HG03064 (cell line): ENCODE measurements around the gene BMP8A.
"Not testable (repeated sequence)": the region's sequence is repeated elsewhere in the genome, so short reads cannot be mapped to it uniquely, and the experiment has no call there.

Experiments
- ATAC-seq: cut with Tn5 transposase; IDR thresholded peaks from one replicate; pipeline ENCODE4 v1.9.1; 2021; ENCODE audit warnings: low read depth; ENCODE audit not compliant: unreplicated experiment

The BMP8A gene

GRCh38 chr1:39525366-39526165 lies 34.1 kb downstream of the BMP8A start:
- peak; percentile 73 for ATAC-seq

GRCh38 chr1:39526466-39527189 lies 35.2 kb downstream of the BMP8A start:
- ATAC-seq: no peak

GRCh38 chr1:39527190-39527579 lies 35.7 kb downstream of the BMP8A start:
- not testable (repeated sequence) for ATAC-seq

DNA sequence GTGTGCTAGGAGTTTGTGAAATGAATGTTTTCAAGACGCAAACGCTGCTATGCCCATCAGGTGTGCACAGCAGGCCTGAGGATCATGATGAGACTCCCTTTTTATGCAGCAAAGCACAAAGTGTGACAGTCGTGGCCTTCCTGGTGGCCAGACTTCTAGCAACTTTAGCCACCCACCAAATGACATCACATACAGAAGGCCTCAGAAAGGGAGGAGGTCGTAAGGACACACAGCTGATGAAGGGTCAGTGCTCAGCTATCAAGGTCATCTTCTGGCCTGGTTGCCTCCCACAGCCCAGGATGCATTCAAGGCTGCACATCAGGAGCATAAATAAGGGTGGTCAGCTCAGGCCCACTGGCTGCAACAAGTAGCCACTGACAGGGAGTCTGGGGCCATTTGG lies 36.6 kb downstream of the BMP8A start:
- ATAC-seq: no peak

- no peak for ATAC-seq
Measured at GRCh38 chr1:39529901-39530535, 38.6 kb downstream of the BMP8A start.

- ATAC-seq: no peak
Measured at GRCh38 chr1:39531526-39531925, 40.1 kb downstream of the BMP8A start.

DNA sequence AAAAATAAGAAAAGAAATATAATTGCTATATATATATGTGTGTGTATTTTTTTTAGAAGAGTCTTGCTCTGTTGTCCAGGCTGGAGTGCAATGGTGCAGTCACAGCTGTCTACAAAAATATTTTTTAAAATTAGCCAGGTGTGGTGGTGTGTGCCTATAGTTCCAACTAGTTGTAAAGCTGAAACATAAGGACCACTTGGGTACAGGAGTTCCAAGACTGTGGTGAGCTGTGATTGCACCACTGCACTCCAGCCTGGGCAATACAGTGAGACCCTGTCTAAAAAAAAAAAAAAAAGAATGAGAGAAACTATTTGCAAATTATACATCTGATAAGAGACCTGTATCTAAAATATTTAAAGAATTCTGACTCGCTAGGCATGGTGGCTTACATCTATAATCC lies 42.0 kb downstream of the BMP8A start:
- no peak for ATAC-seq

GRCh38 chr1:39538531-39539251 lies 47.3 kb downstream of the BMP8A start:
- no peak for ATAC-seq

- no peak for ATAC-seq
Measured at GRCh38 chr1:39539252-39539790, 47.9 kb downstream of the BMP8A start.

DNA sequence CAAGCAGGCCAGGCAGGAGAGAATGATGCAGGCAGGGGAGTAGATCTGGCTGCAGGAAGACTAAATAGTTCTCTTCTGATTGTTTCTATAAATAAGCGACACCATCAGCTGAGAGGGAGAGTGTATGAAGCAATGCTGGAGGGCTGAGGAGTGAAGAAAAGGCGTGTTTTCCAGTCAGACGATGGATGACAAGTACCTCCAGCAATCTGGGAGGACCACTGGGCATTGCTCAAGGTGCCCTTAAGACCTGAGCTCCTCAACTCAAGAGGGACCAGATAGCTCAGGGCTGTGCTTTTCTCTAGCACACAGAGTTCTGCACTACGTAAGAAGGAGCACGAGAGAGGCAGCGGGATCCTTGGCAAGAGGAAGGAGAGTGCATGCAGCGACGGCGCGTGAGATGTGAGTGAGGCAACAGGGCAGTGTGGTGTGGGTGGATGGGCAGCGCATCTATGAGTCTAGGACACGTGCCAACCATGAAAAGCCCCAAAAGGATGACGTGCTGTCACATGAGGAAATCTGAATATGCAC lies 49.1 kb downstream of the BMP8A start:
- no peak for ATAC-seq

DNA sequence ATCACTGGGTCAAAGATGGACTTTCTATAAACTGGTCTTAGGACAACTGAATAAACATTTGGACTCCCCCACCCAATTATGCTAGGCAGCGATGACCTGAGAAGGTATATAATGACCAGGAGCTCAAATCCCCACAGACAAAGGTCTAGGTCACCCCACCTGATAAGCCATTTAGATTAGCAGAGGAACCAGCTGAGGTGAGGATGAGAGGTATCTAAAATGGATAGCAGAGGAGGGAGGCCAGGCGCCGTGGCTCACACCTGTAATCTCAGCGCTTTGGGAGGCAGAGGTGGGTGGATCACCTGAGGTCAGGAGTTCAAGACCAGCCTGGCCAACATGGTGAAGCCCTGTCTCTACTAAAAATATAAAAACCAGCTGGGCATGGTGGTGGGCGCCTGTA lies 51.5 kb downstream of the BMP8A start:
- ATAC-seq: no peak

GRCh38 chr1:39544327-39544726 lies 52.9 kb downstream of the BMP8A start:
- ATAC-seq: no peak

- ATAC-seq: no peak
Measured at GRCh38 chr1:39545531-39545930, 54.1 kb downstream of the BMP8A start.

GRCh38 chr1:39554277-39554676 lies 62.8 kb downstream of the BMP8A start:
- ATAC-seq: no peak

DNA sequence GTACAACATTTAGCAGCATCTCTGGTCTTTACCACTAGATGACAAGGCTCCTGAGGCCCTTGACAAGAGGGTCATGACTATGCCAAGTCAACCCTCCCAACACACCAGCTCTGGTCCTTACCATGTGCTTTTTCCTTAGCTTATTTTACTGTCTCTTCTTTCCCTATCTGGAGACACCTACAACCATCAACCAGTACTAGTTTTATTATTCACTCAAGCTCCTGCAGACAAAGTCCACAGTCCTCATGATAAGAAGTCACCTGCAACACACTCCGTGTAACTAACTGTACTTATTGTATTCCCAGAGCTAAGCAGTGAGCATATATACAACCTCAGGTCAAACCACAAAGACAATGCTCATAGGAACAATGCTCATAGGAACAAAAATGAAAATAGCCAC lies 69.8 kb downstream of the BMP8A start:
- no peak for ATAC-seq

DNA sequence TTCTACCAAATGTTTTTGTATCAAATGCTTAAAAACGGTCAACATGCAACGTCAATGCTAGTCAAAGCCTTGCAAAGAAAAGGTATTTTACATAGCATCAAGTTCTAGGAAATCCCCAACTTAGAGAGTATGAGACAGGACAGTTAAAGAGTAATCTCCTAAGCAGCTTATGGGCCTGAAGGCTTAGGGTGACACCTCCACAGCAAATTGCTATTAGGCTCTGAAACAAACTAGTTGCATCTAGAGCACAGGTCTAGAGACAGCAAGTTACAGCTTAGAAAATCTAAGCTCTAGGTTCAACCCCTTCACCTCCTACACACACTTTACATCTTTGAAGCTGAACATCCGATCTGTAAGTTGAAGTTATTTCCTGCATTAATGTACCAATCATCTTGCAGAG lies 71.5 kb downstream of the BMP8A start:
- no peak for ATAC-seq

- ATAC-seq: no peak
Measured at GRCh38 chr1:39563669-39564068, 72.2 kb downstream of the BMP8A start.

GRCh38 chr1:39564340-39564739 lies 72.9 kb downstream of the BMP8A start:
- ATAC-seq: no peak

- no peak for ATAC-seq
Measured at GRCh38 chr1:39564941-39565340, 73.5 kb downstream of the BMP8A start.

- ATAC-seq: no peak
Measured at GRCh38 chr1:39566441-39567137, 75.2 kb downstream of the BMP8A start.
